Measurements from ENCODE around the gene MPC2.
A peak's percentile ranks its signal among the peaks of the same experiment; 100 is the strongest.

The MPC2 gene

GRCh38 chr1:167935216-167936067, 1.4 kb downstream of the MPC2 start:
- no peak for TF ChIP-seq CTCF (IDR thresholded peaks at IDR 0.05)
- no peak for TF ChIP-seq ZFX (IDR thresholded peaks at IDR 0.05; ENCODE audit: borderline replicate concordance)
- H3K27ac ChIP-seq = peak overlapping the region; percentile 98

GRCh38 chr1:167934426-167935215, 2.3 kb downstream of the MPC2 start:
- TF ChIP-seq CTCF (IDR thresholded peaks at IDR 0.05) (no peak), ZFX (IDR thresholded peaks at IDR 0.05; ENCODE audit: borderline replicate concordance) (no peak)
- H3K27ac ChIP-seq = peak overlapping the region; percentile 98

GRCh38 chr1:167933788-167934187, 3.1 kb downstream of the MPC2 start:
- peak overlapping the region; percentile 98 for H3K27ac ChIP-seq
- TF ChIP-seq CTCF (IDR thresholded peaks at IDR 0.05) = no peak
- no peak for TF ChIP-seq ZFX (IDR thresholded peaks at IDR 0.05; ENCODE audit: borderline replicate concordance)

- TF ChIP-seq ZFX (IDR thresholded peaks at IDR 0.05; ENCODE audit: borderline replicate concordance) (no peak), CTCF (IDR thresholded peaks at IDR 0.05) (no peak)
- peak overlapping the region; percentile 97 for H3K27ac ChIP-seq
Measured at GRCh38 chr1:167929725-167930124, 7.1 kb downstream of the MPC2 start.

- H3K27ac ChIP-seq = peak overlapping the region; percentile 97
Measured at GRCh38 chr1:167928919-167929318, 8.0 kb downstream of the MPC2 start.

GRCh38 chr1:167928457-167928852, 8.4 kb downstream of the MPC2 start:
- TF ChIP-seq CTCF (IDR thresholded peaks at IDR 0.05) (no peak), ZFX (IDR thresholded peaks at IDR 0.05; ENCODE audit: borderline replicate concordance) (no peak)
- peak overlapping the region; percentile 97 for H3K27ac ChIP-seq

GRCh38 chr1:167927046-167927754, 9.7 kb downstream of the MPC2 start:
- TF ChIP-seq ZFX (IDR thresholded peaks at IDR 0.05; ENCODE audit: borderline replicate concordance) = no peak
- no peak for TF ChIP-seq CTCF (IDR thresholded peaks at IDR 0.05)
- H3K27ac ChIP-seq = peak overlapping the region; percentile 97
